KBM-7 (cell line): ENCODE measurements around the gene GRK5.
A peak's percentile ranks its signal among the peaks of the same experiment; 100 is the strongest.

ENCODE experiments used
- DNase-seq: peaks from one replicate; pipeline ENCODE4 v3.0.0-alpha.2; 2015
- in situ Hi-C: fragments of 300-500 bp; cut with MboI; formaldehyde crosslinking; loops from 2 replicates; pipeline ENCODE4 v1.14.3; 2020; ENCODE audit warnings: low sequenced_read_pairs, low pct_unique_long_range_greater_than_20kb, mixed read lengths

Gene GRK5

DNA sequence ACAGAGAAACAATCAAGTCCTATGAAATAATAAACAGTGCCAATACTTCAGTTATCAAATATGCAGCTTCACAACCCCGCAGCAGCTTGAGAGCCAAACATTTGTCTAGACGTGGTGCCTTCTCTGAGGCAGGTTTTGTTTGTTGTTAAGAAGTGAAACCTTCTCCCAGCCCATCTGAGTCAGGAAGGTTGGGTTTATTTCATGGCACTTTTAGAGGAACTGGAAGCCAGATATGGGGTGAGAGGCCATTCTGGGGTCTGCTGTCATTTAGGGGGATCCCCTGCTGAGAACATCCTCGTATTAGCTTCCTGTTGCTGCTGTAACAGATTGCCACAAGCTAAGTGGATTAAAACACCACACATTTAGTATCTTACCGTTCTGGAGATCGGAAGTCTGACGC, 113.6 kb downstream of the GRK5 start:
- in situ Hi-C loops = no loop called here

DNA sequence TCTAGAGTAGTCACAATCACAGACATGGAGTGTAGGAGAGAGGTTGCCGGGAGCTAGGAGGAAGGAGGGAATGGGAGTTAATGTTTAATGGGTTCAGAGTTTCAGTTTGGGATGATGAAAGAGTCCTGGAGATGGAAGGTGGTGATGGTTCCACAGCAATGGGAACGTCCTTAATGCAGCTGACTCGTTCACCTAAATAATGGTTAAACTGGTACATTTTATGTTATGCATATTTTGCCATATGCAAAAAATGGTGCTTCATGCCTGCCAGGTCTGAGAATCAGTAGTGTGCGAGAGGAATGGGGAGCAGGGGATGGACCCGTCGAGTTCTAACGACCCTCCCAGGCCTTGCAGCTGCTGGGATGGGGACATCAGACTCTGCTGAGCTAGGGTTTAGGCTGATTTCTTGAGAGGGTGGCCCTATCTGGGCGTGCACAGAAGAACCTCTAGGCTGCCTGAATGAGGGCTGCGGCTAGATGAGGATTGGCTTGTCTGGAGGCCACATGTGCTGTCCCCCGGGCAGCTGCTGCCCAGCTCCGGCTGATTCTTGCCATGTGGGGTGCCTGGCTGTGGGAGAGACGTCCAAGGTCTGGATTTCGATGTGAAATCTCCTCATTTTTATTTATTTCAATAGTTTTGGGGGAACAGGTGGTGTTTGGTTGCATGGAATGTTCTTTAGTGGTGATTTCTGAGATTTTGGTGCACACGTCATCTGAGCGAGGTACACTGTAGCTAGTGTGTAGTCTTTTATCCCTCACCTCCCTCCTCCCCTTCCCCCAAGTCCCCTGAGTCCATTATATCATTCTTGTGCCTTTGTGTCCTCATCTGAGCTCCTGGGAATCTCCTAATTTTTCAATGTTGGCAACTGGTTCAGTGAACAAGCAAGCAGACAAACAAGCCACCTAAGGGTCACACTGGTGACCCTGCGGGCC, 116.0 kb downstream of the GRK5 start:
- in situ Hi-C loops = no loop called here
- DNase-seq = no peak

More for the DNA sequence above, 113.6 kb downstream of the GRK5 start:
- DNase-seq = peak; percentile 33

DNA sequence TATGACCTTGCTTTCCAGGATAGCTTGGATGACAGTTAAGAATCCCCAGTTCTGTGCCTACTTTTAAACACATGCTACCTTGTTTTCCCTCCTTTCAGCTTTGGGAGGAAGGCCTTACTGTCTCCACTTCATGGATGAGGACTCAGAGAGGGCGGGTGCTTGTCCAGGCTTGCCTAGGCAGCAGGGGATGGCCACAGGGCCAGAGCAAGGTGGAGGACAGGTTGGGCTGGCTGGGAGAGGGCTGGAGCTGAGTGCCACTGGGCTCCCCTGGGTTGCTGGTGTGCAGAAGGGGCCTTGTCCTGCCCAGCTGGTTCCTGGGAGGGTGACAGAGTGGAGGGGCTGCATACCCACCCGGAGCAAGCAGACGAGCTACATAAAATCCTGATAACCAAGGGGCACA, 117.8 kb downstream of the GRK5 start:
- in situ Hi-C loops = no loop called here
- no peak for DNase-seq

DNA sequence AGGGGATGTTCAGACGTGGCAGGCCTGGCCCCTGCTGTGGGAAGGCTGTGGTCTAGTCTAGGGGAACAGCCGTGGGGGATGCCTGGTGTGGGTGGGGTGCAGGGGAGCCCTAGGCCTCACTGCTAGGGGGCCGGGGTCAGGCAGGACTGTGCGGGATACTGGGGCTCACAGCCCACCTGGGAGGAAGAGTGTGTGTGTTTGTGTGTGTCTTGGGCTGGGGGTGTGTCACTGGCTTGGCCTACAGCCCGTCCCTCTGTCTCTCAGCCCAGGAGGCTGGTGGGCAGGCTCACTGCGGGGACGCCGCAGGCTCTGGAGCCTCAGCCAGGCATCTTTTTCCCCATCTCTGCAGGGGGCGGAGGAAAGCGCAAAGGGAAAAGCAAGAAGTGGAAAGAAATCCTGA, 118.8 kb downstream of the GRK5 start:
- DNase-seq = no peak
- in situ Hi-C loops = no loop called here

DNA sequence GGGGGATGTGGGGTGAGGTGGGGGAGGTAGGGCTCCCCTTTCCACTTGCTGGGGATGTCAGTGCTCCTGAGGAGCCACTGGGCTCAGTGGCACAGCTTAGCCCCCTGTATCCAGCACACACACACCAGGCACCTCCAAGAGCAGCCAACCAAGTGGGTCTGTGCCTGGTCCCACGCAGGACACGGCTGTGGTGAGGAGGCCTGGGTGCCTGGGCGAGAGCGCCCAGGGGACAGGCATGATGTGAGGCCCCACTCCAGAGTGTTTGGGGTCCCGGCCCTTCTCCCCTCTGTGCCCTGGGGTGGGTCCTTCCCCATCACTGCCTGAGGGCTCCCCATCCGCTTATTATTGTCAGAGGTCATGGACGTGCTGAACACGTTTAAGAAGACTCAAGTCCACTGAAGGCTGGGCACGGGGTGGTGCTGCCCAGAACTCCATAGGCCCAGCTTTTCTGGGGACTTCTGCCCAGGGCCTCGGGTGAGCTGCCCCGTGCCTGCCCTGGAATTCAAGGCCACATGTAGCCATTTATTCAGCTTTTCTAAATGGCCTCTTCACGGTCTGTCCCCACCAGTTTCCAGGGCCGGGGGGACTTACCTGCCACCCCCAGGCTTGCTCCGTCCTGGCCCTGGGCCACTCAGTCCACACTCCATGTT, 119.8 kb downstream of the GRK5 start:
- in situ Hi-C loops = no loop called here
- no peak for DNase-seq

DNA sequence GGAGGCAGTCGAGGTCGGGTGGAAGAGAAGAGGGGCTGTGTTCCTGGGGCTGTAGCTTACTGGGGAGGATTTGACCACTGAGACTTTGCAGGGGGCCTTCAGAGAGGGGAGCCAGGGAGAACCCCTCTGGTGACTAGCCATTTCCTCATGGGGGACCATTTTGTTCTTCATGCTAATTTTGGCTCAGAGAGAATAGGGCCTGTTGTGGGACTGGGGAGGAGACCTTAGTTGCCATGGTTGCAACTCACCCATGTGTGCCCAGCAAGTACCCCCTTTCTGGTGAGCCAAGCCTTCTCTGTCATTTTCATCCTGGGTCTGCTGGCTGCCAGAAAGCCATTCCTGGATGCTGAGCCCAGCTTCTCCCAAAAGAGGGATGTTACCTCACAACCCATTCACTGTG, 120.9 kb downstream of the GRK5 start:
- DNase-seq = no peak
- in situ Hi-C loops = no loop called here

DNA sequence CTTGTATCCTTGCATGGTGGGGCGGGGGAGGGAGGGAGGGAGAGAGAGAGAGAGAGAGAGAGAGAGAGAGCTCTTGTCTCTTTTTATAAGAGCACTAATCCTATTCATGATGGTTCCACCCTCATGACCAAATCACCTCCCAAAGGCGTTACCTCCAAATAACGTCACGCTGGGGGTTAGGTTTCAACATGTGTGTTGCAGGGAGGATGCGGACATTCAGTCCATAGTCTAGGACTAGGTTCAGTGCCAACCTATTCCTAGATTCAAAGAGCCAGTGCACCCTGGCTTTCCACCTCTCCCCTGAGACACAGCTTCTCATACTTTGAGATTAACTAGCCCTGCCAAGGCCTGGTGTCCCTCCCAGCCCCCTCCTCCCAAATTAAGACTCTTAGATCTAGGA, 123.0 kb downstream of the GRK5 start:
- DNase-seq = no peak
- in situ Hi-C loops = no loop called here

DNA sequence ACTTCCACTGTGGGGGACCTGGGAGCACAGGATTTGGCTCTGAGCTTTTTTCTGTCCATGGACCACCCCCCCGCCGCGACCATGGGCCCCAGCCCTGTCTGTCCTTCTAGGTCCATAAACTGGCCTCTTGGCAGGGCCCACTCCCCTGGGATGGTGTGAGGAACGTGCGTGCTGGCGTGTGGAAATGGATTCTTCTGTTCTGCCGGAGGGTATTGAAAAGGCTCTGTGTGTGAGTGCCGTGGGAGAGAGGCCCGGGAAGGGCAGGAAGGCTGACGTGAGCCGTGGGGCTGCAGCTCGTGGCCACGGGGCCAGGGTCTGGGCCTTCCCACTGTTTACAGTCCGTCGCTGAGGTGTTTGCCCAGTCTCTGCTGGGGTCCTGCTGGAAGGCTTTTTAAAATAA, 123.7 kb downstream of the GRK5 start:
- in situ Hi-C loops = no loop called here
- DNase-seq = no peak

DNA sequence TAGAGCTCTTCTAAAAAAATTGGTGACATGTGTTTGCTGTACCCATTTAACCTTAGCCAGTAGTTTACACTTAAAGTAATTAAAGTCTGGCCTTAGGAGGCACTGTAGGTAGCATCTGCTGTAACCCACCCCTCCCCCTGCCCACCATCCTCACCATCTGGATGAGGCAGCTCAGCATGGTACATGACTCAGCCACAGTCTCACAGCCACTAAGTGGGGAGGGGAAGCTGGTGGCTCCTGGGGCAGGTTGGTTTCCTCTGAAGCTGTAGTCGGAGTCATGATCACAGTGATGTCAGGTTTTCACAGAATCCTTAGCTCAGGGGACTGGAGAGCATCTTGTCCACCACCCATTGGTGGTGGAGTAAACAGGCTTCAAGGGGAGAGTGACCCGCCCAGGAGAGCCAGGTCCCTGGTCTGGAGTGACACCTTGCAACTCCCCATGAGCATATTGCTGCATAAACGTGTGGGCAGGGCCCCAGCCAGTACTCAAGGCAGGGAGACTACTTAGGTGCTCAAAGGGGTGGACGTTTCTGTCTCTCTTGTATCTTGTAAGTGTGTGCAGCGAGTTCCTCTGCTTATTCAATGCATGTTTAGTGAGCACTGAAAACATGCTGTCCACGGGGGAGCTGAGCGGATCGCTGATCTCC, 125.9 kb downstream of the GRK5 start:
- in situ Hi-C loops = no loop called here
- DNase-seq = no peak

DNA sequence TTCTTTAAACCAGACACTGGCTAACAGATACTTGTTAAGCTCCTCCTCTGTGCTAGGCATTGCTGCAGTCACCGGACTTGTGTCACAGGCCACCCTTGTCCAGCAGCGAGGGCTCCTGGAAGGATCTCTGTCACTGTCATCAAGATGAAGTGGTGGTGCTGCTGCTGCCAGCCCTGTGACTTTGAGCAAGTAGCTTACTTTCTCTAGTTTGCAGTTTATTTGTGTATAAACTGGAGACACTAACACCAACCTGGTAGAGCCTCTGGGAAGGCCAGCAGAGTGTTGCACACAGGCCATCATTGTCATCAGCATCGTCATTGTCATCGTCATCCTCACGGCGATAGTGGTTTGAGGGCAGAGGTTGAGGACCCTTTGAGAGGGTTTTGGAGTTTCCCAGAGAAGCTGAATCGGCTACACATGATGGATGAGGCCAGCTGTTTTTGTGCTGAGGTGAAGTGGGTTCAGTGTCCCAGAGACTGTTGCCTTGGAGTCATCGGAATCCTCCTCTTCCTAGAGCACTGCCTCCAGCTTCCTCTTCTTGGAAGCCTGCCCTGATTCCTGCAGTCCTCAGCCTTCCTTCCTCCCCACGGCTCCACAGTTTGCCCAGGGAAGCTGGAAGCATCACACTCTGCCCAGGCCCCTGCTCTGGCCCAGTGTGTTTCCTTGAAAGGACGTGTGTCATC, 128.4 kb downstream of the GRK5 start:
- DNase-seq = no peak
- in situ Hi-C loops = no loop called here

DNA sequence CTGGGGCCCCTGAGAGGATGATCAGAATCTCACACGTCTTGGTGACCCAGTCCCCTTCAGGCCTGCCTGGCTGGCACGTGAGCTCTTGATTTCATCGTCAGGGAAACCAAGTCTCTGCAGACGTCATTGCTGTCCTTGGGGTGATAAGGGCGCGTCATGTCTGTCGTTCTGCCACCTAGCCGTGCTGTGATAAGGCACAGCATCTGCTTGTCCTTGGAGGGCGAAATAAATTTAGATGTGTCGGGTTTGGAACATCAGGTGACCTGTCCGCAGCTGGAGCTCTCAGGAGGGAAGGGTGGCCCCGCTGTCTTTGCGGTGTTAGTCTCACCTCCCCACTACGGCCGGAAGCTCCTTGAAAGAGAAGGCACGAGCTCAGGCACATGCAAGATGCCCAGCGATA, 129.2 kb downstream of the GRK5 start:
- in situ Hi-C loops = no loop called here

DNA sequence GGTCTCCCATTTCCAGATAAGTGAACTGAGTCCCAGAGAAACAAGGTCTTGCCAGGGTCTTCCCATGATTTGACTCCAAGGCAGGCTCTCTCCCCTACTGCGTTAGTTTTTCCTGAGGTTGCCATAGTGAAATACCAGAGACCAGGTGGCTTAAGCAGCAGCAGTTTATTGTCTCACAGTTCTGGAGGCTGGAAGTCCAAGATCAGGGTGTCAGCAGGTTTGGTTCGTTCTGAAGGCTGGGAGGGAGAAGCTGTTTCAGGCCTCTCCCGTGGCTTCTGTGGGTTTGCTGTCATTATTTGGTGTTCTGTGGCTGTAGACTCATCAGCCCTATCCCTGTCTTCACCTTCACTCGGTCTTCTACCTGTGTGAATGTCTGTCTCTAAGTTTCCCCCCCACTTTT, 129.9 kb downstream of the GRK5 start:
- no peak for DNase-seq
- in situ Hi-C loops = no loop called here

More for the DNA sequence above, 129.2 kb downstream of the GRK5 start:
- DNase-seq = no peak

DNA sequence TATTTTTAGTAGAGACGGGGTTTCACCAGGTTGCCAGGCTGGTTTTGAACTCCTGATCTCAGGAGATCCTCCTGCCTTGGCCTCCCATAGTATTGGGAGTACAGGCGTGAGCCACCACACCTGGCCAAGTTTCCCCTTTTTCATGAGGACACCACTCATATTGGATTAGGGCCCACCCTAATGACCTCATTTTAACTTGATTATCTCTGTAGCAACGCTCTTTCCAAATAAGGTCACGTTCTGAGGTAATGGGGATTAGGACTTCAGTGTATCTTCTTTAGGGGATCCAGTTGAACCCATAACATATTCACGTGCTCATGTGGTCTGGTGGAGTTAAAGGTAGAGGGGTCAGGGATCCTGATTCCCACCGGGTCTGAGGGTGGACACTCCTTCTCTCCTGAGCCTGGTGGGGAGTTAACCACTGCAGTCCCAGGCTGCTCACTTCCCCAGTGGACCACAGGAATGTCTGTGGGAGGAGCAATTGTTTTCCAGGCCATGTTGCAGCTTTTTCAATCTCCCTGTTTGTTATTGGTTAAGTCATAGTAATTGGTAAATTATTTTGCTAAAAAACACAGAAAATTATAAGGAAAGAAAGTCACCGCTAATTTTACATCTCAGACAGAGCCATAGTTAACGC, 130.5 kb downstream of the GRK5 start:
- no peak for DNase-seq
- in situ Hi-C loops = no loop called here

DNA sequence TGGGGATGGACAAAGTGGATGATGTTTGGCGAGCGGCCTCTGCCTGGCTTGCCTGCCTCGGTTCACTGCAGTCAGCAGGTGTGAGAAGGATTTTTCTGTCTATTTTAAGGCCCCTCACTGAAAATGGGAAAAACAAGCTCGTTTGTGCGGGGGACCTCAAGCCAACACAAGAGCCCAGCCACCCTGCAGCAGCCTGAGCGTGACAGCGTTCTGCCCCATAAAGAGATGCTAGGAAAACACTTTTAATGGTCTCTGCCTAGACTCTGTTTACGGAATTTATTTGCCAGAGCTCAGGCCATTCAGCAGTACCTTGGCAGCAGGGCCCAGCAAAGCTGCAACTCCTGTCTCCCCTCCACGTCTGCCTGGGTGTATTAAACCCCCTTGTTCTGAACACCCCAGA, 131.7 kb downstream of the GRK5 start:
- in situ Hi-C loops = no loop called here
- no peak for DNase-seq

DNA sequence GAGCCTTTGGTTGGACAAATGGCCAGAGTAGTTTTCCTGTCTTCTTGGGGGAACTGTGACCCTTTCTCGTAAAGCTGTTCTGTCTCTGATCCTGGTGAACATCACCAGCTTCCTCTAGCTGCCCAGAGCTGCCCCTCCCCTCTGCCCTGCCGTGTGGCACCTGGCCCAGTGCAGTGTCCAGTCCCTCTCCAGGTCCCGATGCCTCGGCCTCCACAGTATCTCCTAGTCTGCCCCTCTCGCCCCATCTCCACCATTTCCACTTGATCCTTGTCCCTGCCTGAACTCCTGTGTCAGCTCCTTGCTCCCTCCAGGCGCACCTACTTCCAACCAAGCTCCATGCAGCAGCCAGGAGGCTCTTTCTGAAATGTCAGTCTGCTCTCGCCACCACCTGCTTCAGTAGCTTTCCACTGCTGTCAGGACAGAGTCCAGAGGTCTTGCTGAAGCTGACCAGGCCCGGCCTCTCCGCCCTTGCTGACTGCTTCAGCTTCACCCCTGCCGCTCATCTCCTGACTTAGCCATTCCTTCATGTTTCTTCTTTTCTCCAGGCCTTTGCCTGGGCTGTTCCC, 133.6 kb downstream of the GRK5 start:
- no peak for DNase-seq
- in situ Hi-C loops = no loop called here

DNA sequence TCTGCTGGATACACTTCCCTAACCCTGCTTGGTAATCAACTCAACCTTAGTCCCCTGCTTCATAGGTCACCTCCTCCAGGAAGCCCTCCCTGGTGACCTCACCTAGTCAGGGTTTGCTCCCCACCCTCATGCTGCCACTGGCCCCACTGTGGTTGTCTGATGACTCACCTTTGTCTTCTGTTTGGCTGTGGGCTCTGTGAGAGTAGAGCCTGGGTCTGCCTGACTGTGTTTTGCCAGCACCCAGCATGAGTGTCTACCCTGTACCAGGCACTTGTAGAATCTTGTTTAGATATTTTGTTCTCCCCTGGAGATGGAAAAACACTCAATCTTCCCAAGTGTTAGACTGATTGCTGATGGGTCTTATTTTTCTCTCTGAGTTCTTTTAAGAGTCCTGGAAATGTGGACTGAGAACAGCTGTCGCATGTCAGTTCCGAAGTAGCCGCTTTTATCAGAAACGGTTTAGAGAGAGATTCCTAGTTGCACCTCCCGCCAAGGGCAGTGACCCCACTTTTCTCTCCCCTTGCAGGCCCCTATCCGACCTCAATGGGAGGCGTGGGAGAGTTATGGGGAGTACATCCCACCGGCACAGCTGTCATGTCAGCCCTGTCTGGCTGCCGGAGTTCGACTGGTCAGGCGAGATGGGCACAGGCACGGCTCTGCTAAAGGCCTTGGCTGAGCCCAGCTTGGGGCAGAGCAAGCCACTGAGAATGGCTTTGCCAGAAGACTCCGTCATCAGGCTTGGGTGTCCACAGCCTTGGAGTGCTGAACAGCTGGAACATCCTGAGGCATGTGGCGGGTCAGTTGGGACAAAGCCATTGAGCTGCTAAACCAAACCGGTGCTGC, 134.3 kb downstream of the GRK5 start:
- no peak for DNase-seq
- in situ Hi-C loops = no loop called here

DNA sequence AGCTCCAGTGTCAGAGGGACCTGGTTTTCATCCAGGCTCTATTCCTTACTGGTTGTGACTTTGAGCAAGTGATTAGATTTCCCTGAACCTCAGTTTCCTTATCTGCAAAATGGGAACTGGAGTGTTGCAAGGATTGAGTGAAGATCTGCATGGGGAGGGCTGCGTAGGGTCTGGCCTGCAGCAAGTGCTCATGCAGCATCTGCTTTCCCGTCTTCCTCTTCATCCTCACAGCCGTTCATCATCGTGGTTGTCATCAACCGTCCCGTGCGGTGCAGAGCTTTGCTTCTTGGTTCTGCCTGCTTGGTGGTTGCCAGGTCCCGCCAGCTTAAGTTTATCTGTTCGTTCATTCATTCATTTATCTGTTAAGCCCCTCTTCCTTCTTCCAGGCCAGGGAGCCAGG, 135.0 kb downstream of the GRK5 start:
- no peak for DNase-seq
- in situ Hi-C loops = no loop called here

DNA sequence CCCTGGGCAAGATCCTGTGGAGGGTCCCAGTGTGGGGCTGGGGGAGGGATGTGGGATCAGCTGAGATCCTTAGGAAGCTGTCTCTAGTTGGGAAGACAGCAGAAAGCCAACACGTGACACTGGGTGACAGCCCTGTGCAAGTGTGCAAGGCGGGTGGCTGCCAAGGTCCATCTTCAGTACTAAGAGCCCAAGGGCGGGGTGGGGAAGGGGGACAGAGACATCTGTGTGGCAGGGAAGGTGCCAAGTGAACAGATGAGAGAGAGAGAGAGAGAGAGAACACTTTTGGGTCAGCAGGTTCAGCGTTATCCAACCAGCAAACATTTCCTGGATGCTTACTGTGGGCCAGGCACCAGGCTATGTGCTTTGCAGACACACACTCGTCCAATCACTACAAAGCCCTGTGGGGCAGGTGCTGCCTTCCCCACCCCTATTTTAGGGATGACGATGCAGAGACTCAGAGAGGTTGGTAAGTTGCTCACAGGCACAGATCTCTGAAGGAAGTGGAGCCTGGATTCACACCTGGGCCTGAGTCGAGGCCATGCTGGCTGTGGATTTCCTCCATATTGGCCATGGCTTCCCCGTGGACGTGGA, 135.7 kb downstream of the GRK5 start:
- no peak for DNase-seq
- in situ Hi-C loops = no loop called here
